ENCODE measurements around the gene TMIGD3.

The TMIGD3 gene

DNA sequence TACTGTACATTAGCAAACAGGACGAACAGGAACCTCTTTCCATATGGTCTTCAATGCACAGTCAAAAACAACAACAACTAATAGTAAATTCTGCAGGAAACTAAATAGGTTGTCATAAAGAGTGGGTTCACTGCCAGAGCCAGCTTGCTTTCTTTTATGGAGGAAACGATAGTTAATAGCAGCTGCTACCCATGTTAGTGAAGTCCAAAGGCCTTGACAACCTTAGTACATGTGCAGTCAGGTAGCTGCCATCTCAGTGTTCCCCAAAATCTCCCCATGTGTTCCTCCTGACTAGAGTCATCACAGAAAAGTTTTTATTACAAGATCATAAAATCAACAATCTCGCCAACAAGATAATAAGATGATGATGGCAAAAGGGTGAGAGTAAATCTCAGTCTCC, 16.6 kb upstream of the TMIGD3 start:
- no peak overlapping the region for H3K9ac ChIP-seq (ENCODE audit: low read length in 2 of 2)
- no peaks in the 10 kb centered on the region for H3K36me3 ChIP-seq (ENCODE audit: control insufficient read depth in 2 of 2, insufficient read depth in 2 of 2, low read length in 2 of 2)
- H3K9me3 ChIP-seq (ENCODE audit: control insufficient read depth in 2 of 2, low read length in 2 of 2) = no peaks in the 10 kb centered on the region
- H3K4me1 ChIP-seq (ENCODE audit: control insufficient read depth, insufficient read depth, low read length) = peaks cover 20% of the 10 kb centered on the region
- H3K27ac ChIP-seq (ENCODE audit: low read length) = no peak overlapping the region
- H3K4me3 ChIP-seq (ENCODE audit: low read length in 2 of 2) = no peak overlapping the region
- H3K27me3 ChIP-seq (ENCODE audit: control insufficient read depth in 1 of 2, insufficient read depth in 2 of 2, low read length in 2 of 2) = no peaks in the 10 kb centered on the region

DNA sequence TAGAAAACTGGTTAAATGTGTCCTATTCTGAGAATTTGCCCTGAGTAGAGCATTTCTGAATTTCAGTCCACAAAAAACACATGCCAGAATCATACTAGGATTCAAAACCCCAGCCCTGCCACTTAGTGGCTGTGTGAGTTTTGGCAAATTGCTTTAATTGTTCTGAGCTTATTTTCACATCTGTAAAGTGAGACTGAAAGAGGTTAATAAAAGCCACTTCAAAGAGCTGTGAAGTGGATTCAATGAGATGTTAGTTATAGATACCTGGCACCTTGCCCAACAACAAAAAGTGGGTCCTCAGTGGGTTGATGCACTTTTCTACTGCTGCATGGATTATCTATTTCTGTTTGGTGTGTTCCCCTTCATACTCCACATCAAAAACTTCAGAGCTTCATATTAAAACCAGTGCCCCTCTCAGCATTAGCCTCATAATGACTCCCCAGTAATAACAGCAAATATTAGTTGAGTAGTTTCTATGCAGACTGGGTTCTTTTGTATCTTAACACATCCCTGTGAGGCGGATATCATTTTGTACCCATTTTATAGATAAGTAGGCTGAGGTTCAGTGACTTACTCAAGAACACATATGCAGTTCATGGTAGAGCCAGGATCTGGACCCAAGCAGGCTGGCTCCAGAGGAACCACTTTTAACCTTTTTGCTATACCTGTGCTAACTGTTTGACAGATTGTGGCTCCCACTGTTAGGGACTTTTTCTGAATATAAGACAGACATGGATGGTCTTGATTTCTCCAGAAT, 14.2 kb upstream of the TMIGD3 start:
- Histone ChIP-seq H3K36me3 (ENCODE audit: control insufficient read depth in 2 of 2, insufficient read depth in 2 of 2, low read length in 2 of 2) (no peaks in the 10 kb centered on the region), H3K9me3 (ENCODE audit: control insufficient read depth in 2 of 2, low read length in 2 of 2) (no peaks in the 10 kb centered on the region), H3K4me3 (ENCODE audit: low read length in 2 of 2) (no peak overlapping the region), H3K9ac (ENCODE audit: low read length in 2 of 2) (no peak overlapping the region), H3K27me3 (ENCODE audit: control insufficient read depth in 1 of 2, insufficient read depth in 2 of 2, low read length in 2 of 2) (no peaks in the 10 kb centered on the region), H3K27ac (ENCODE audit: low read length) (peak overlapping the region; percentile 81), H3K4me1 (ENCODE audit: control insufficient read depth, insufficient read depth, low read length) (peaks cover 29% of the 10 kb centered on the region)

DNA sequence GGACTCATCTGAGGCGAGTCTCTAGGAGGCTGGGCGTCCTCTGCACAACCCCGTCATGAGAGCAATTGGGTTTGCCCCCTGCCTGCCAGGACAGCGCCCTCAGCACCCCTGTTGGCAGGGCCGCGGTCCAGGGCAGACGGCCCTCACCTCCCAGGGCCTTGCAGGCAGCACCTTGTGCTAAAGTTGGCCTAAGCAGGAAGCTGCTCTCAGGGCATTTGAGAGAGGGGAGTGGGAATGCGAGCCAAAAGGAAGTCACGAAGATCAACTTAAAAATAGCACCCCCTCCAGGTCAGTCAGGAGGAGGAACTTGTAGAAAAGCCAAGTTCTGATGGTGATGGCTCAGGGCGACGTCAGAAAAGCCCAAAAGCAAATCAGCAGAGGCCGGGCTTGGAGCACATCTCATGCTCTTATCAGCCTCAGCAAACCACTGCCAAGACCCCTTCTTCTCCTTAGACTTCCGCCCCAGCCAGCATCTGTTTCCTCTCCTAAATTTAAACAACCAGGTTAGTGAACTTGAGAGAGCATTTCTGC, 12.6 kb upstream of the TMIGD3 start:
- Histone ChIP-seq H3K9ac (ENCODE audit: low read length in 2 of 2) (peak overlapping the region in 1 of 2 donors; percentile 60), H3K27ac (ENCODE audit: low read length) (peak overlapping the region; percentile 81), H3K4me3 (ENCODE audit: low read length in 2 of 2) (peak overlapping the region; percentile 38 to 68), H3K27me3 (ENCODE audit: control insufficient read depth in 1 of 2, insufficient read depth in 2 of 2, low read length in 2 of 2) (no peaks in the 10 kb centered on the region), H3K9me3 (ENCODE audit: control insufficient read depth in 2 of 2, low read length in 2 of 2) (no peaks in the 10 kb centered on the region), H3K36me3 (ENCODE audit: control insufficient read depth in 2 of 2, insufficient read depth in 2 of 2, low read length in 2 of 2) (no peaks in the 10 kb centered on the region), H3K4me1 (ENCODE audit: control insufficient read depth, insufficient read depth, low read length) (peaks cover 39% of the 10 kb centered on the region)

DNA sequence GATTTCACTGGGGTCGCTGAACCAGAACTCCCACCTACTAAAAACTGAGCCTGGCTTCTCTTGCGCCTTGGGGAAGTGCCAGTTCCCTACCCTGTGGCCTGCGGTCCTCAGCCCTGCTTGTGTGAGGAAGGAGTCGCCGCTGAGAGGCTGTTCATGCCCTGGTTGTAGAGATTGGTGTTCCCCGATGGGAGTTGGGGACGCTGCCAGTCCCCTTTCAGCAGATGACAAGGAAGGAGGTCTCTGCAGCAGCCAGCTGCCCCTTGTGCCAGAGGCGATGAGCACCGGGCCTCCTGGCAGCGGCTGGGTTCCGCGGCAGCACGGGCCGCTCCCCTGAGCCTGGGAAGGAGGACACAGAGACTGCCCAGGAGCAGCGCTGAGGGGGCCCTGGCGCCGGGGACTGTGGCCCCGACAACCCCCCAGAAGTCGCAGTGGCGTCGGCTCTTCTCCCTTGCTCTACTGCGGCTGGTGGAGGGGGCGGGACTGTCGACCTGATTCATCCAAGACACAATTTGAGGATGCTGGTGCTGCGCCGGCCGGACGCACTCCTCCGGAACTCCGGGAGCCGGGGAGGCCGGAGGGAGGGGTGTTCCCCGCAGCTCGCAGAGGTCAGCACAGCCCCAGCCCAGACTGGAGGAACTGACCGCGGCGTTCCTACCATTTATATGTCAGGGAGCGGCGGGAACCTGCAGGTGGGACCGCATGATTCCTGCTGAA, 12.0 kb upstream of the TMIGD3 start:
- Histone ChIP-seq H3K36me3 (ENCODE audit: control insufficient read depth in 2 of 2, insufficient read depth in 2 of 2, low read length in 2 of 2) (no peaks in the 10 kb centered on the region), H3K4me1 (ENCODE audit: control insufficient read depth, insufficient read depth, low read length) (peaks cover 43% of the 10 kb centered on the region), H3K27me3 (ENCODE audit: control insufficient read depth in 1 of 2, insufficient read depth in 2 of 2, low read length in 2 of 2) (no peaks in the 10 kb centered on the region), H3K4me3 (ENCODE audit: low read length in 2 of 2) (peak overlapping the region; percentile 38 to 68), H3K9me3 (ENCODE audit: control insufficient read depth in 2 of 2, low read length in 2 of 2) (no peaks in the 10 kb centered on the region), H3K27ac (ENCODE audit: low read length) (peak overlapping the region; percentile 81), H3K9ac (ENCODE audit: low read length in 2 of 2) (peak overlapping the region; percentile 29 to 60)

DNA sequence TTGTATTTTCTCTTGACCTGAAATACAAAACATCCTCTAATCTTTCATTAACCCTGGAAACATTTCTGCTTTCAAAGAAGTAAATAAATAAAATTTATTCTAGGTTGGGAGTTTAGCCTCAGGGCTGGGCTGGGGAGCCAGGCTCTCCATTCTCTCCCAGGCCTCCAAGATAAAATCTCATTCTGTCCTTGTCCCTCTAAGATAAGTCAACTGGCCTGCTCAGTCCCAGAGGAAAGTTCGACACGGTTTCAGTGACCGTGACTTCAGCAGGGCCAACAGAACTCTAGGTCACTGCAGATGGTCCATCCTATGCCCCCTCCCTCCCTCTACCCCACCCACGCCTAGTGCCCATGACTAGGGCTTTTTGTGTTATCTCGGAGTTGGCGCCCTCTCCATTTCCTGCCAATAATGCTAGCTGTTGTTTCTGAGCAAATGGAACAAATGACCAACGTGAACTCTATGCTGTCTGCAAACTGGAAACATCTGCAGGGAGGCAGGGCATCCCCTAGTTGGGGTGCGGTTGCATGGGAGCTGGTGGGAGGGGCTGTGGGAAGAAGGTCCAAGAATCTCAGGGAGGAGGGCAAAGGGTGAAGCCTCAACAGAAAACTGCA, 10.1 kb upstream of the TMIGD3 start:
- no peak overlapping the region for H3K27ac ChIP-seq (ENCODE audit: low read length)
- no peak overlapping the region for H3K9ac ChIP-seq (ENCODE audit: low read length in 2 of 2)
- H3K4me3 ChIP-seq (ENCODE audit: low read length in 2 of 2) = no peak overlapping the region
- H3K4me1 ChIP-seq (ENCODE audit: control insufficient read depth, insufficient read depth, low read length) = peaks cover 60% of the 10 kb centered on the region
- H3K27me3 ChIP-seq (ENCODE audit: control insufficient read depth in 1 of 2, insufficient read depth in 2 of 2, low read length in 2 of 2) = no peaks in the 10 kb centered on the region
- no peaks in the 10 kb centered on the region for H3K9me3 ChIP-seq (ENCODE audit: control insufficient read depth in 2 of 2, low read length in 2 of 2)
- H3K36me3 ChIP-seq (ENCODE audit: control insufficient read depth in 2 of 2, insufficient read depth in 2 of 2, low read length in 2 of 2) = no peaks in the 10 kb centered on the region

DNA sequence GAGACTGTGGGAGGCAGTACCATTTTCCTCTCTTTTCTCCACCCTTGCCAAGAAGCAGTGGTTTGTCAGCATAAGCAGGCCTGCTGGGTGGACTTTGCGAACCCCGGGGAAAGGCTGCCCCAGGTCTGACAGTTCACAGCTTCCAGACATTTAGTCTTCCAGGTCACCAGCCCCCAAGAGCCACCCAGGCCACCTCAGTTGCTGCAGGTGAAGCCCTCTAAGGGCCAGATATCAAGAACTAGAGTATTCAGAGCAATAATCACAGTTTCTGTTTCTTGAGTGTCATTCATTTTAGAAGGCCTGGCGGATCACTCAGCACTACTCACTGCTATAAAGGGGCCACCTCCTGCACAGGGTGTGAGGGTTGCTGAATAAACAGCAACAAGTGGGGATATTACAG, 9.5 kb upstream of the TMIGD3 start:
- Histone ChIP-seq H3K36me3 (ENCODE audit: control insufficient read depth in 2 of 2, insufficient read depth in 2 of 2, low read length in 2 of 2) (no peaks in the 10 kb centered on the region), H3K9ac (ENCODE audit: low read length in 2 of 2) (no peak overlapping the region), H3K4me3 (ENCODE audit: low read length in 2 of 2) (no peak overlapping the region), H3K27ac (ENCODE audit: low read length) (peak overlapping the region; percentile 66), H3K4me1 (ENCODE audit: control insufficient read depth, insufficient read depth, low read length) (peaks cover 66% of the 10 kb centered on the region), H3K9me3 (ENCODE audit: control insufficient read depth in 2 of 2, low read length in 2 of 2) (no peaks in the 10 kb centered on the region), H3K27me3 (ENCODE audit: control insufficient read depth in 1 of 2, insufficient read depth in 2 of 2, low read length in 2 of 2) (no peaks in the 10 kb centered on the region)

DNA sequence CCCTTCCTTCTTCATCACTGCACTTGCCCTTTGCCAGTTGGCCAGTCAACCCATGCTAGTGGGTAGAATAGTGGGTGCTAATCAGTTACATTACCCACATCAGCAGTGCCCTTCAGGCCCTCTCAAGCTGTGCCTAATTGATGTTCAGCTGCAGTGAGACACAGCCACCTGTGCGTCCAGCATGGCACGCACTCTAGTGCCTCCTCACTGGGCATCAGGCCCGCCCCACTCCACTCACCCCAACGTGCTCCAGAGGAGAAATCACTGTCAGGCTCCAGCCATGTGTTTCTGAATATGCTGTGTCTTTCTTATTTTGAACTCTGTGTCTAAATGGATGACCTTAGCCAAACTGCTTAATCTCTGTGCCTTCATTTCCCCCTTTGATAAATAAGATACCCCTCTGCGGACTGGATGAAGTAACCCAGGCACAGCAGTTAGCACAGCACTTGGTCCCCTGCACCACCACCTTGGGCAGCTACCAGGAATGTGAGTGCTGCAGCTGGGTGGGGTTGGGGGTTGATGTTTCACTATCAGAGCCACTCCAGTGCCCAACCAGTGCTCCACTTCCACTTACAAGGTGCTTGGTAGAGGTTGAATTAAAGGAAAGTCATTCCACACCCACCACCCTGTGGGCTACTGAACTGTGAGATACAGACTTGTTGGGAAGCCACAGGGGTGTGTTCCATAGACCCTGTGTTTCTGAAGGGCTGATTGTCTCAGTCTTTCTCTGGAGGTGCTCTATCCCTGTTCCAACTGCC, 8.9 kb upstream of the TMIGD3 start:
- Histone ChIP-seq H3K9ac (ENCODE audit: low read length in 2 of 2) (no peak overlapping the region), H3K4me1 (ENCODE audit: control insufficient read depth, insufficient read depth, low read length) (peaks cover 72% of the 10 kb centered on the region), H3K9me3 (ENCODE audit: control insufficient read depth in 2 of 2, low read length in 2 of 2) (no peaks in the 10 kb centered on the region), H3K36me3 (ENCODE audit: control insufficient read depth in 2 of 2, insufficient read depth in 2 of 2, low read length in 2 of 2) (no peaks in the 10 kb centered on the region), H3K4me3 (ENCODE audit: low read length in 2 of 2) (no peak overlapping the region), H3K27me3 (ENCODE audit: control insufficient read depth in 1 of 2, insufficient read depth in 2 of 2, low read length in 2 of 2) (no peaks in the 10 kb centered on the region), H3K27ac (ENCODE audit: low read length) (peak overlapping the region; percentile 66)

DNA sequence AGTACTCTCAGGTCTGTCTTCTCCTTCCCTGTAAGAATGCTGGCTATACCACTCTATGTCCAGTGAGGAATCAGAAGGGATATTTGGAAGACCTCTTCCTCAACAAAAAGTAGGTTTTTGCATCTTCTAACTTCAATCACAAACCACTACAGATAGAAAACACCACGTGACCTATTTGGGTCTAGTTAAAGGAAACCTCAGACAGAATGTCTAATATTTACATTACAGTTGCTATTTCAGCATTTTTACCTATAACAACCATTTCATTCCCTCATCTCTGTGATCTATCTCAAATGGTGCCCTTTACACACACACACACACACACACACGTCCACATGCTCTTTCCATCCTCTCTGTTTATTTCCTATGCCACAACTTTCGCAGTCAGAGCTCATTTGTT, 7.9 kb upstream of the TMIGD3 start:
- no peaks in the 10 kb centered on the region for H3K36me3 ChIP-seq (ENCODE audit: control insufficient read depth in 2 of 2, insufficient read depth in 2 of 2, low read length in 2 of 2)
- H3K4me3 ChIP-seq (ENCODE audit: low read length in 2 of 2) = no peak overlapping the region
- peak overlapping the region; percentile 66 for H3K27ac ChIP-seq (ENCODE audit: low read length)
- peaks cover 70% of the 10 kb centered on the region for H3K4me1 ChIP-seq (ENCODE audit: control insufficient read depth, insufficient read depth, low read length)
- no peaks in the 10 kb centered on the region for H3K27me3 ChIP-seq (ENCODE audit: control insufficient read depth in 1 of 2, insufficient read depth in 2 of 2, low read length in 2 of 2)
- no peaks in the 10 kb centered on the region for H3K9me3 ChIP-seq (ENCODE audit: control insufficient read depth in 2 of 2, low read length in 2 of 2)
- H3K9ac ChIP-seq (ENCODE audit: low read length in 2 of 2) = peak overlapping the region in 1 of 2 donors; percentile 21

DNA sequence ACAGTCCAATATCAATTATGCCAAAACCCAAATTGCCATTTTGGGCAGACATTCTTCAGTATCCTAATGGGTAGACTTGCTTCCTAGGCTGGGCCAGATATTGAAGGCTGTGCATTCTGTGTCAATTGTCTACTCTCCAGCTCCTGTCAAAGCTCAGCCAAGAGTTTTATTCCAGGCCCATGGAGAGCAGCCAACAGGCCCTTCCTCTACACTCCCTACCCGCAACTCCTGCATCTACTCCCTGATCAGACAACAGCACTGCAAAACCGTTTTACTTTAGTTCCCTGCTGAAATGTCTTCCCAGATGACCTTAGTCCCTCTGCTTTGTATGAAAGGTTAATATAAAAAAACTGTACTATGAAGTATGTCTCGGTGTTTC, 6.6 kb upstream of the TMIGD3 start:
- no peak overlapping the region for H3K4me3 ChIP-seq (ENCODE audit: low read length in 2 of 2)
- peaks cover 64% of the 10 kb centered on the region for H3K4me1 ChIP-seq (ENCODE audit: control insufficient read depth, insufficient read depth, low read length)
- H3K27me3 ChIP-seq (ENCODE audit: control insufficient read depth in 1 of 2, insufficient read depth in 2 of 2, low read length in 2 of 2) = no peaks in the 10 kb centered on the region
- H3K27ac ChIP-seq (ENCODE audit: low read length) = peak overlapping the region; percentile 95
- no peaks in the 10 kb centered on the region for H3K36me3 ChIP-seq (ENCODE audit: control insufficient read depth in 2 of 2, insufficient read depth in 2 of 2, low read length in 2 of 2)
- H3K9me3 ChIP-seq (ENCODE audit: control insufficient read depth in 2 of 2, low read length in 2 of 2) = no peaks in the 10 kb centered on the region
- H3K9ac ChIP-seq (ENCODE audit: low read length in 2 of 2) = peak overlapping the region in 1 of 2 donors; percentile 9

DNA sequence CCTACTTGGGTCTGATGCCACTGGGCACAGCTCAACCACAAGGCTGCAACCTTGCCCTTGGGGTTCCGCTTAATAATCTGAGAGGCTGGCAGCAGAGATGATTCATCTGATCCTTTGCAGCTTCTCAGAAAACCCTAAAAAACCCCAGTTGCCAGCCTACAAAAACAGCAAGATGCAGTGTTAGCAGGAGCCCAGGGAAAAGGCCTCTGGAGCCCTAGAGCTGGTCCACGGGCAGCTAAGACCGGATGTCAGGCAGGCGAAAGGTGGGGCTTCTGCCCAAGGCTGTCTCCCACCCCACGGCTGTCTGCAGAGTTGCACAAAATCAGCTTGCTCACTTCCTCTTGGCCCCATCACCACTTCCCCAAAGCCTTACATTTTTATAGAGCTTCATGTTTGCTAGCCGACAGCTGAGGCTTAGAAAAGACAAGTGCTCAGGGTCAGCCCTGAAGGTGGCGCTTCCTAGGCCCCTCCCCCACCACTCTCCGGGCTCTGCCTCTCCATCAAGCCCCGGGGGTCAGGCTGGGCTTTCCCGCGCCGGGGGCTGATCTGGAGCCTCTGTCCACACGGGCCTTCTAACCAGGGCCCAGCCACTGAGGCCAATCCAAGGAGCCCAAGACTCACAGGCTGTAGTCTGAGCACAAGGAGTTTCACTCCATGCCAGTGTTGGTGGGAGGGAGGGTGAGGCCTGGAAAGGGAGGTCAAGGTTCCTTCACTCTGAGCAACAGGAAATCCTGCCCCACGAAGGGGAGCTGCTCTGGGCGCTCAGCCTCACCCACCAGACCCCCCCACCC, 4.2 kb upstream of the TMIGD3 start:
- Histone ChIP-seq H3K4me3 (ENCODE audit: low read length in 2 of 2) (peak overlapping the region; percentile 48 to 64), H3K27me3 (ENCODE audit: control insufficient read depth in 1 of 2, insufficient read depth in 2 of 2, low read length in 2 of 2) (no peaks in the 10 kb centered on the region), H3K36me3 (ENCODE audit: control insufficient read depth in 2 of 2, insufficient read depth in 2 of 2, low read length in 2 of 2) (no peaks in the 10 kb centered on the region), H3K9me3 (ENCODE audit: control insufficient read depth in 2 of 2, low read length in 2 of 2) (no peaks in the 10 kb centered on the region), H3K4me1 (ENCODE audit: control insufficient read depth, insufficient read depth, low read length) (peaks cover 57% of the 10 kb centered on the region), H3K27ac (ENCODE audit: low read length) (peak overlapping the region; percentile 95), H3K9ac (ENCODE audit: low read length in 2 of 2) (peak overlapping the region; percentile 80 to 84)
